Measurements from ENCODE around the gene AIF1.

AIF1 gene

GRCh38 chr6:31663961-31664789, 49.1 kb downstream of the AIF1 start:
- DNase-seq (ENCODE audit: low read depth) = no peak

- peak; percentile 87 for DNase-seq (ENCODE audit: low read depth)
These were observed 49.9 kb downstream of the AIF1 start, which contains the start of gene GPANK1 for GRCh38 chr6:31664790-31665500. GPANK1 (minus strand) TSS chr6:31664997; CDS start chr6:31664478, 519 bp downstream.

GRCh38 chr6:31665501-31666336, 50.7 kb downstream of the AIF1 start, which contains the start of gene CSNK2B:
CSNK2B (plus strand) TSS chr6:31666080; CDS start chr6:31666832, 752 bp downstream.
- peak; percentile 99 for DNase-seq (ENCODE audit: low read depth)

GRCh38 chr6:31666337-31666965, 51.4 kb downstream of the AIF1 start:
- no peak for DNase-seq (ENCODE audit: low read depth)

Data from T follicular helper cell (primary cell).